CD4-positive, alpha-beta T cell treated with Interleukin-4 for 1 hour (primary cell): Measurements from ENCODE around the gene PDK3.

Experiments
- DNase-seq, 2 donors: peaks; one replicate each; pipeline ENCODE4 v3.0.0-alpha.2; 2020 to 2022

PDK3 gene

DNA sequence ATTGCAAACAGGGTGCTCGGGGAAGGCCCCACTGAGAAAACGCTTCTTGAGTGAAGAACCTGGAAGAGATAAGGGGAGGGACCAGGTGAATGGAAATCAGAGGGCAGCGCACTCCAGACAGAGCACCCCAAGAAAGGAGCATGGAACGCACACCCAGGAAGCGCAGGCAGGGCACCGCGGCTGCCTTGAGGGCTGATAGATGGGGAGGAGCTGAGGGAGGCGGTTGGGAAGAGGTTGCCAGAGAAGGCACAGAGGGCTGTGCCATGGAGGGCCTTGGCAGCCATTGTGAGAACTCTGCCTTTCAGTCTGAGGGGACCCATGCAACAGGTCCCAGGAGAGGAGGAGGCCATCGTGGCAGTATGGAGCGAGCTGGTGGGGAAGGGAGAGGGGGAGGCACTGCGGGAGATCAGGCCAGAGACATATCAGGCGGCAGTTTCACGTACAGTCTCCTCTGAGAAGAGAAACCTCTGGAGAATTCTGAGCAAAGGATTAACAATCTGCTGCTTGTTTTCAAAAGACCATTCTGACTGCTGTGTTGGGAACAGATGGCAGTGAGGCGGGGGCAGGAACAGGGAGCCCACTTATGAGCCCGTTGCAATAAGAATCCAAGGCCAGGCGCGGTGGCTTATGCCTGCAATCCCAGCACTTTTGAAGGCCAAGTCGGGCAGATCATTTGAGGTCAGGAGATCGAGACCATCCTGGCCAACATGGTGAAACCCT, 98.4 kb downstream of the PDK3 start:
- DNase-seq, result no peak

DNA sequence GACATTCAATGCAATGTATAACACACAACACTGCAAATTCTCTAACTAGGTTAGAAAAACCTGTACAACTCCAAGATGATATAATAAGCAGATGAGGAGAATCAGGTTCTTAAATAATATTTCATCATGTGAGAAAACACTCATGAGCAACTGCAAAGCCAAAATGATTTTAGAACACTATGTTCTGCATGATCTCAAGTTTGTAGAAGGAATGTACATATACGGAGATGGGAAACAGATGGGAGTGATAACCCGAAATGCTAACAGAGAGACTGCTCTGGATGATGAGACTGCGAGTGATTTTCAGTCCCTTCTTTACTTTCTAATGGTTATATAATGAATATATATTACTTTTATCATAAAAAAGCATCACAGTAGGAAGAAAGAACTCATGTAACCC, 101.2 kb downstream of the PDK3 start:
- DNase-seq, result no peak

DNA sequence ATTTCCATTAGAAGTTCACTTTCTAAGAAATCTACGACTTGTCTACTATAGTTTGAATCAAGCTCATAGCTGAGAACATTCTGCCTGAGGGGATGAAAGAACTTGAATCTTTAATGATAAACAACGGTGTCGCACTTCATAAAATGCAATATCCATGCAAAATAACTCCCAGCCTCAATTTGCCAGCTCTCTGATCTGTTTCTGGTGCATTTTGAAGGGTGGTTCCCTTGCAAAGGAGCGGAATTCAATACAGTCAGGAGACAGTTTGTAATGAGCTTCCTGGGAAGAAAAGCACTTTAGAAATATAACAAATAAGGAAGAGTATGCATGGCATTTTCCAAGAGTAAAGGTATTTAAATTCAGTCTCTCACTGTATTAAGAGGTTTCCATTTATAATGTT, 102.1 kb downstream of the PDK3 start:
- DNase-seq, result no peak

DNA sequence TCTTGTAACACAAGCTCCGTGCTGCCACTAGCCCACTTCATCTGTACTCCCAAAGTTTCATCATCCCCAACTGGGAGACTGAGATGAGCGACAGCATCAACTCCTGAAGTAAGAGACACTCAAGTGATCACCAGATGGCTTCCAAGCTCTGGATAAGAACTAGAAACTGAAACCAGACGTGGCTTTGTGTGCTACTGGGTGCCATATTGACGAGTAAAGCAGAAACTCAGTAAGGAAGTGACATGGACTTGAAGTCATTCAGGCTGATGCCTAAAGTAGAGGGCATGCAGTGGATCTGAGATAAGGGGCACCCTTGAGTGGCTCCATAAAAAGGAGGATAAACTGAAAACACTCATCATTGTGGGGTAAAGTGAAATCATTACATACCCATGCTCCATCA, 109.7 kb downstream of the PDK3 start:
- DNase-seq, result no peak

GRCh38 chrX:24575496-24575895, 110.4 kb downstream of the PDK3 start:
- no peak for DNase-seq

DNA sequence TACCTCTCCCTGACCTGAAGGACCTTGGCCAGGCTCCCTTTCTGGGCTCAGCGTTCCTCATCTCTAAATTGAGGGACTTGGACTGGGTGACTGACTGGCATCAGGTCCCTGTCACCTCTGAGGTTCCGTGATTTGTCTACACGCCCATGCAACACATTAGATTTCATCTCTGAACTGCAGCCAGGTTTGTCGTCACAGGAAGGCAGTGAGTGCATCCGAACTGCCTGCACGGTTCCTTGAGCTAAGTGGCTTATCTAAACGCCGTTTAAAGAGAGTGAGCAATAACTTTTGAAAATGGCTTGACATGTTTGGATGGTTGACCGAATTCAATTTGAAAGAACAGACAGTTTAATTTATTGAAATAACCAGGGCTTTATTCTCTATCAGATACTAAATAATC, 112.0 kb downstream of the PDK3 start:
- no peak for DNase-seq
